Activated T-helper 2 cell treated with anti-CD3 and anti-CD28 coated beads, Interferon-gamma antibody, Interleukin-2, Interleukin-4, amounts not matched to agents 10 μg/mL and 5 μg/mL and 100 μg/mL, durations not matched to agents 14 hours and 24 hours and 36 hours (primary cell): ENCODE measurements around the gene CFL2. TPM values are rescaled to one million over a fixed set of nuclear protein-coding genes. Genes with fewer than 3 reads are reported as not detected.
A peak's percentile ranks its signal among the peaks of the same experiment; 100 is the strongest.

Source experiments
- DNase-seq: peaks from one replicate; pipeline ENCODE4 v3.0.0; 2021; ENCODE audit warnings: low spot score
- H3K27ac Mint-ChIP-seq: one replicate; pipeline ENCODE4 v1.8.0; 2021; ENCODE audit warnings: mixed read lengths
- H3K27me3 Mint-ChIP-seq: one replicate; pipeline ENCODE4 v1.8.0; 2021; ENCODE audit warnings: low read depth, mixed read lengths
- H3K36me3 Mint-ChIP-seq: one replicate; pipeline ENCODE4 v1.8.0; 2021; ENCODE audit warnings: low read depth, mixed read lengths
- H3K4me1 Mint-ChIP-seq: one replicate; pipeline ENCODE4 v1.8.0; 2021; ENCODE audit warnings: low read depth, mixed read lengths
- H3K4me3 Mint-ChIP-seq: one replicate; pipeline ENCODE4 v1.8.0; 2021; ENCODE audit warnings: low read depth, mild to moderate bottlenecking, moderate library complexity, mixed read lengths
- H3K9me3 Mint-ChIP-seq: one replicate; pipeline ENCODE4 v1.8.0; 2021; ENCODE audit warnings: mixed read lengths
- intact Hi-C: fragments of 100-400 bp; cut with micrococcal nuclease; formaldehyde crosslinking; loops from one replicate; pipeline ENCODE4 v1.15.1; 2023
- total RNA-seq: library from RNA; stranded (reverse); gene quantifications from 2 replicates; pipeline ENCODE4 v1.2.3, GENCODE V29; 2022

Gene CFL2
- total RNA-seq, 1 donor from 2014 or later = 7.1 TPM

DNA sequence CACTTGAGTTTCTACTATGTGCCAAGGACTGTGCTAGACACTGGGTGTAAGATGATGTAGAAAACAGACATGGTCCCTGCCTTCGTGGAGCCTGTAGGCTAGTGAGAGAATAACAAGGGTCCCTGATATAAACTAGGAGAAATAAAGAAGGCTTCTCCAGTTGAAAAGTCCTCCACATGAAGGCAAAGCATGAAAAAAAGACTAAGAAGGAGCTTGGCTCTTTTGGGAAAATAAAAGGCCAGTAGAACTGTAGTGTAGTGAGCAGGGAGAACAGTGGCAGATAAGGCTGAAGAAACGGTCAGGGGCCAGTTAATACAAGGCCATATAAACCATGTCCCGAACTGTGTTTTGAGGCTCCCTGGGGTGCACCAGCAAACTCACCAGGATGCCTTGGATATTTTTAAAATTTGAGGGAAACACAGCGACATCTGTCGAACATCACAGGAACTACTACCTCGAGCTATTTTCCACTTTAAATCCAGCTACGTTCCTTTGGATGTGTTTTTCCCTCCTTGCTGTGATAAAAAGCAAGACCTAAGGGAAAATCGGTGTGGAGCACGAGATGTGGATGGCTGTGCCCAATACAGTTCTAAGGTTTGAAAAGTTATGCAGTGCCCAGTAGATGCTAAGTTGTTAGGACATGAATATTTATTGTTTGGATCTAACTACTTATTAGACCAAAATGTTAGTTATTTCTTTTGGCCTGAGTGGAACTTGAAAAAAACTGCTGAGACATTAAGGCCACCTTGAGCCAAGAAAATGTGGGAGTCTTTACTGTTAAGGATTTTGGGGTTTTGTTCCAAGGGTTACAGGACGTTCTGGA, 8.5 kb upstream of the CFL2 start:
- Mint-ChIP-seq H3K27me3 (peaks cover 27% of the 10 kb centered on the region), H3K4me1 (peaks cover 9% of the 10 kb centered on the region), H3K4me3 (no peak overlapping the region), H3K36me3 (no peaks in the 10 kb centered on the region), H3K27ac (no peak overlapping the region), H3K9me3 (no peaks in the 10 kb centered on the region)
- DNase-seq = peak; percentile 13
- intact Hi-C loops = loop anchor here (1.0 kb wide), 1 partner anchor 51 kb away; no protein-coding TSS in a partner anchor

DNA sequence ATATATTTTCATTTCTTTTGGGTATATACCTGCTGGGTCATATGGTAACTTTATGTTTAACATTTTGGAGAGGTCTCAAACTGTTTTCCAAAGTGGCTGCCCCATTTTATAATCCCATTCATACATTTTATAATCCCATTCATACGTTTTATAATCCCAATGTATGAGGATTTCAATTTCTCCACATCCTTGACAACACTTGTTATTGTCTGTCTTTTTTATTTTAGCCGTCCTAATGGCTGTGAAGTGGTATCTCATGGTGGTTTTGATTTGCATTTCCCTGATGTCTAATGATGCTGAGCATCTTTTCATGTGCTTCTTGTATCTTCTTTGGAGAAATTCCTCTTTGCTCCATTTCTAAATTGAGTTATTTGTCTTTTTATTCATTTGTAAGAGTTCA, 6.7 kb upstream of the CFL2 start:
- no peak for DNase-seq
- Mint-ChIP-seq H3K9me3 (no peaks in the 10 kb centered on the region), H3K36me3 (no peaks in the 10 kb centered on the region), H3K27ac (no peak overlapping the region), H3K4me3 (no peak overlapping the region), H3K4me1 (peaks cover 12% of the 10 kb centered on the region), H3K27me3 (peaks cover 31% of the 10 kb centered on the region)
- intact Hi-C loops = no loop called here

DNA sequence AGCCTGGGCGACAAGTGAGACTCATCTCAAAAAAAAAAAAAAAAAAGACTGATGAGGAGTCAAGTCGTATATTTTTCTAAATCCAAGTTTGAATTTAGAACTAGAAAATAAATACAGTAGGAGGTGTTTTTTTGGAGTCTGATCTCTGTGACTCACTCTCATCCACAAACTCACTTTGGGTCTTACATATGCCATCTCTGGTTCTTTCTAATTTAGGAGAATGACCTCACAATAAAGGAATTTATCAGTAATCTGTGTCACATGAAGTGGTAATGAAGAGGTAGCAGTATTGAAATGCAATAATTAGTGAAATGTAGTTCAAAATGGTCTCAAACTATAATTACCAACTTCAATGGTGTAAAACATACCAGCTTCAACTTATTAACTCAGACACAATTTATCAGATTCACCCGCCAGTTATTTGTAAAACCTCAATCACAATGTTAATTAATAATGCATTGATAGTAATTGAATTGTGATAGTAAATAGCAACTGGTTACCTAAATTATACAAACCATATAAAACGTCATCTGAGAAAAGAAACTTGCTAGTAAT, 4.4 kb upstream of the CFL2 start:
- no peak overlapping the region for H3K27ac Mint-ChIP-seq
- H3K4me3 Mint-ChIP-seq = no peak overlapping the region
- intact Hi-C loops = no loop called here
- no peaks in the 10 kb centered on the region for H3K36me3 Mint-ChIP-seq
- peaks cover 31% of the 10 kb centered on the region for H3K27me3 Mint-ChIP-seq
- no peak for DNase-seq
- no peaks in the 10 kb centered on the region for H3K9me3 Mint-ChIP-seq
- H3K4me1 Mint-ChIP-seq = peaks cover 22% of the 10 kb centered on the region

DNA sequence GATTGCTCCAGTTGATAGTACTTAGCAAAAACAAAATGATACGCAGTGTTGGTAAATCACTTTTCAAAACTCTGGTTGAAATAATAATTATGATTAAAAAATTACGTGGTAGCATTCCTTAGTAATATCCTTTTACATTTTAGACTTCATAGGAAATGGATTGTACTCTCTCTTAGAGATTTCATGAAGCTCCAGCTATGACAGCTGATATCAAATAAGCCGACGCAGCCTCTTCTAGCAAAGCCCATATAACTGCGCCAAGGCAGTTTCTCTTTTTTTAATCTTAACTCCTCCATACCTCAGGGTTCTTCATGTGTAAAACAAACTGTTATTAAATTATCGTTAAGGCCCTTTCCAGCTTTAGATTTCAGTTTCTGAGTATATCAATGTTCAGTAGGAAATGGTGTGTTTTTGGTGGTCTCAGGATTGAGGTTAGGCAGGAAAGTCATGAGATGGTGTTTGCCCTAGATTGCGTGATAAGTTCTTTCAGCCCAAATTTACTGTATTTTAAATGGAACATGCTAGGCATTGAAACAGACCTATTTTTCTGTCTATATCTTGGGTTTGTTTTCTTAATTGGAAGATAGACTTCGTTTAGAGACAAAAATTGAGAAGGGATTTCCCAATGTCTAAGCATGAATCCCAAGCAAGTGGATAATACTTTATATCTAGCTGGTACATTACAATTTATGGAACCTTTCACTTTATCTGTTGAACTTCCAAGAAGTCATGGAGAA, 902 bp upstream of the CFL2 start:
- H3K36me3 Mint-ChIP-seq = peaks cover 23% of the 10 kb centered on the region
- H3K4me1 Mint-ChIP-seq = peaks cover 28% of the 10 kb centered on the region
- H3K4me3 Mint-ChIP-seq = peak overlapping the region; percentile 78
- H3K27me3 Mint-ChIP-seq = peaks cover 22% of the 10 kb centered on the region
- H3K9me3 Mint-ChIP-seq = no peaks in the 10 kb centered on the region
- intact Hi-C loops = loop anchor here (2.0 kb wide), 1 partner anchor 158 kb away; no protein-coding TSS in a partner anchor
- DNase-seq = no peak
- H3K27ac Mint-ChIP-seq = peak overlapping the region; percentile 69

DNA sequence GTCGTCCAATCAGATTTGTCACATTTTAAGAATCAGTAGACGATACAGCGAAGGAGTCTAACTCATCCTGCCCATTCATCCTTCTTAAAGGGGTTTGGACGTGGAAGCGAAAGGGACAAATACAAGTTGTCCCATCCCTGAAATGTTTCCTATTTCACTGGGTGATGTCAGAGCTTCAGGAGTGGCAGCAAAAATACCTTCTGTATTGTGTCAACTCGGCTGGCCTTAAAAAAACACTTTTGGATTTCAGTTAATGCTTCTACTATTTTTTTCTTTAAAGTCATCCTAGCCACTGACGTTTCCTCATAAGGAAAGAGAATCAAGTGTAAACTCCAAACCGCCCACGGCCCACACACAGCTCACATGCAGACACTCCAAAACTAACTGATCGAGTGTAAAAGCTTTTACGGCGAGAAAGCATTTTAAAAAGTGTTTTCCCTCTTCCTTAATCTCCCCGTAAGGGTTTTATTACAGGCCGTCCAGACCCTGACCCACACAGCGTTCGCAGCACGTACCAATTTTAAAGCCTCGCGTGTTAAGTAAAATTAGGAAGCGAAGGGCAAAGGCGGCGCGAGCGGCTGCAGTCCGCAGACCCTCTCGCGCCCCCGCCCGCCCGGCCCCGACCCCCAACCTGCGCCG, 593 bp downstream of the CFL2 start:
- Mint-ChIP-seq H3K36me3 (peaks cover 23% of the 10 kb centered on the region), H3K27ac (peak overlapping the region; percentile 90)

DNA sequence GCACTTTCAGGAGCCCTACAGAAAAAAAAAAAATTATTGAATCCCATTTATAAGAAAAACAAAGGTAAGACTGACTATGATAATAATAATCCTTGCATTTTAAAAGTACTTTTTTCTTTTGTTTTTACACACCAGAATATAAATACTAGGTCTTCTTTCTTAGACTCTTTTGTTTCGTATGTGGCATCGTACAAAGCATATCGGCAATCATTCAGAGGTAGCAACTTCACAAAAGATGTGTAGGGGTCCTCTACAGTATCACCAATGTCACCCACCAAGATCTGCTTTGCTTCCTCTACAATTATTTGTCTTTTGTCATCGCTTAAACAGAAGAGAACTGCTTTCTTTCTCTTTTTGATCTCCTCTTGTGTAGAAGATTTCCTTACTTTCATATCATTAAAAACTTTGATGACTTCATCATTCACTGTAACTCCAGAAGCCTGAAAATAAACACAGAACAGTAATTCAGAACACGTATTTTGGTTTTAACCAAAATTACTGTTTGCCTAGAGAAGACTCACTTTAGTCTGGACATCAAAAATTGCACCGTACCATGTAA, 1.2 kb downstream of the CFL2 start:
- no peak for DNase-seq
- intact Hi-C loops = loop anchor here (5.0 kb wide), 1 partner anchor 269 kb away; the partner anchor contains the start of gene SRP54

More for the DNA sequence above, 593 bp downstream of the CFL2 start:
- intact Hi-C loops = loop anchor here (1.0 to 5.0 kb wide), 3 partner anchors 159 to 269 kb away; partner anchors contain the start of gene SRP54
- H3K4me3 Mint-ChIP-seq = peak overlapping the region; percentile 89
- no peaks in the 10 kb centered on the region for H3K9me3 Mint-ChIP-seq
- peaks cover 13% of the 10 kb centered on the region for H3K27me3 Mint-ChIP-seq
- no peak for DNase-seq
- H3K4me1 Mint-ChIP-seq = peaks cover 28% of the 10 kb centered on the region

DNA sequence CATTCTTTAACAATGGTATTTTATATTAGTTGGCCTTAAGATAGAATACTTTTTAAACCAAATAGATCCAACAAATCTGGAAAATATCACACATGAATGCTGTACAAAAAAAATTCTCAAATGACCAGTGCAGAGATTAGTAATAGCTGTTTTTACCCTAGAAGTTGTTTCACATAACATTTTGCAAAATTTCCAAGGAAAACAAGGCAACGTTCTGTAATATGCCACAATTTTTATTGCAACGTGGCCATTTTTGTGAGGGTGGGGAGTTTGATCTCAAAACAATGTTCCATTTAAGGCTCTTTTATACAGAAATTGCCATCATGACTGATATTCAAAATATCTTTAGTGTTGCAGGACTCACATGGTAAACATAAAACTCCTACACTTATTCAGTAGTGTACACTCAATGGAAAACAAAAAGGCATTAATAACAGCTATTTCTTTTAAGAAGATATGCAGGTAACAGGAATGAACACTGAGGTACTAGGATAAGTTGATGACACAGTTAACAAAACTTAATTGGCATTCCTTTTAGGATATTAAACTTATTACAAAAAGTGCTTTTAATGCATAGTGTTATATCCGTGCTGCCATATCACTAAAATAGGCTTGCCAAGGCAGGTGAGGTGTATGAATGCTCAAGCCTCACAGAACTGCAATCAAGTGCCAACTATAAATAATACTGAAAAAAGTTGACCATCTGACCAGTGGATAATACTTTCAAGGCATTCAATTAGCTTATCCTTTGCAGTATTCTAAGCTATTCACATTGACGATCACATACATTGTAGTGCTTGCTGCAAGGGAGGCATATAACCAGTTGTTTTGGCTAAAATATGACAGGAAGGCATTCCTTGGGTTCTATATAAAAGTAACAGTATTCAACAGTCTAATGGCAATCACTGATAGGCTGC, 2.3 kb downstream of the CFL2 start:
- no peak overlapping the region for H3K27ac Mint-ChIP-seq
- H3K36me3 Mint-ChIP-seq = peaks cover 23% of the 10 kb centered on the region
- peaks cover under 1% of the 10 kb centered on the region for H3K27me3 Mint-ChIP-seq
- H3K4me3 Mint-ChIP-seq = no peak overlapping the region
- no peaks in the 10 kb centered on the region for H3K9me3 Mint-ChIP-seq
- intact Hi-C loops = loop anchor here (5.0 kb wide), 1 partner anchor 270 kb away; the partner anchor contains the start of gene SRP54
- DNase-seq = no peak
- H3K4me1 Mint-ChIP-seq = peaks cover 25% of the 10 kb centered on the region

More for the DNA sequence above, 1.2 kb downstream of the CFL2 start:
- Mint-ChIP-seq H3K36me3 (peaks cover 23% of the 10 kb centered on the region), H3K4me1 (peaks cover 28% of the 10 kb centered on the region), H3K4me3 (peak overlapping the region; percentile 89), H3K9me3 (no peaks in the 10 kb centered on the region), H3K27me3 (peaks cover 11% of the 10 kb centered on the region), H3K27ac (peak overlapping the region; percentile 90)

DNA sequence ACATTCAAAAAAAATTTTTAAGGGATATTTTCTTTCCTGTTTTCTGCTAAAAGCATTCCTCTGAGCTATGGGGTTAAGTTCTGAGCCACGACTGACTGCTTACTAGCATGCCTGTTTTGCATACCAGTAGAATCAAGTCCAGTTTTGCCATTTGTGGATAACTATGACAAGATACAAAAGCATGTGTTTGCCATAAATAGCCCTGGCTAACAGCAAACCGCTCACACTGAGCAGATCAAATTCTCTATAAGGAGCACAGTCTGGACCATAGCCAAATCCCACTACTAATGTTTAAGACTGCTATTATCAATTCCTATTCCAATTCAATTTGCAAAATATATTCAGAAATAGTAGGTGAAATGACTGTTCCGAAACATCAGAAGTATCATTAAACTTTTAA, 3.2 kb downstream of the CFL2 start:
- Mint-ChIP-seq H3K36me3 (peaks cover 23% of the 10 kb centered on the region), H3K27ac (no peak overlapping the region), H3K4me3 (no peak overlapping the region), H3K9me3 (no peaks in the 10 kb centered on the region), H3K27me3 (no peaks in the 10 kb centered on the region), H3K4me1 (peaks cover 25% of the 10 kb centered on the region)
- intact Hi-C loops = loop anchor here (5.0 kb wide), 1 partner anchor 271 kb away; the partner anchor contains the start of gene SRP54
- no peak for DNase-seq

DNA sequence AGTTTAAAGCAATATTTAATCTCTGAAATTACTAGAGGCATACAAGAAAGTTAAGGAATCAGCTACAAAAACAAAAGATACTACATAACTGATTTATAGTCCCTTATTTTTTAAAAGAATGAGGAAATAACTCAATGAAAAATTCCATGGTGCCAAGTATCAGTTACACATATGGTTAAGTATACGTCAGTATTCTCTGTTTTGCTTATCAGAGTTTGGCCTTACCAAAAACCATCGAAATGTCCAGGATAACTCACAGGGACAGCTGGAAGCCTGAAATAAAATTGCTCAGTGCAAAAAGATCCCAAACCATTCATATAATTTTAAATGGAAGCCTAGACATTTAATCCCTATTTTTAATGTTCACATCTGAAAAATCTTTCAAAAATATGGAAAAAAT, 3.6 kb downstream of the CFL2 start:
- Mint-ChIP-seq H3K27me3 (no peaks in the 10 kb centered on the region), H3K9me3 (no peaks in the 10 kb centered on the region), H3K36me3 (peaks cover 23% of the 10 kb centered on the region), H3K4me3 (no peak overlapping the region), H3K27ac (no peak overlapping the region), H3K4me1 (peaks cover 21% of the 10 kb centered on the region)
- intact Hi-C loops = loop anchor here (5.0 kb wide), 1 partner anchor 272 kb away; the partner anchor contains the start of gene SRP54
- no peak for DNase-seq

DNA sequence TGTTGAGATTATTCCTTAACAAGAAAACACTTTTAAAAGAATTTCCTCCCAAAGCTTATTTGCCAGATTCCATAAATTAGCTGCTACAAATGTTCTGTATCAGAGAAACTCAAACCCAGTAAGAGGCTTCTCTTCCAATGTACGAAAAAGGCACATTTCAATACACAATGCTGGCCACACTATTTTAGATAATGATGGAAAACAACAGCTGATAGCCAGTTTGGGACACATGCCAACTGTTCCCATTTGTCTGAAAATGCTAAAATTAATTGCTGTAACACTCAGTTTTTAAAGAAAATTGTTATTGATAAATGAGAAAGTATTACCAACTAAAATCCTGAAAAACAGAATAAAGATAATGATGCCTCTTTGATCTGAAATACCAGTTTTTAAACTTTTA, 4.4 kb downstream of the CFL2 start:
- intact Hi-C loops = loop anchor here (5.0 kb wide), 1 partner anchor 272 kb away; the partner anchor contains the start of gene SRP54
- H3K27ac Mint-ChIP-seq = no peak overlapping the region
- H3K9me3 Mint-ChIP-seq = no peaks in the 10 kb centered on the region
- no peaks in the 10 kb centered on the region for H3K27me3 Mint-ChIP-seq
- H3K36me3 Mint-ChIP-seq = peaks cover 23% of the 10 kb centered on the region
- H3K4me1 Mint-ChIP-seq = peaks cover 14% of the 10 kb centered on the region
- no peak for DNase-seq
- no peak overlapping the region for H3K4me3 Mint-ChIP-seq

DNA sequence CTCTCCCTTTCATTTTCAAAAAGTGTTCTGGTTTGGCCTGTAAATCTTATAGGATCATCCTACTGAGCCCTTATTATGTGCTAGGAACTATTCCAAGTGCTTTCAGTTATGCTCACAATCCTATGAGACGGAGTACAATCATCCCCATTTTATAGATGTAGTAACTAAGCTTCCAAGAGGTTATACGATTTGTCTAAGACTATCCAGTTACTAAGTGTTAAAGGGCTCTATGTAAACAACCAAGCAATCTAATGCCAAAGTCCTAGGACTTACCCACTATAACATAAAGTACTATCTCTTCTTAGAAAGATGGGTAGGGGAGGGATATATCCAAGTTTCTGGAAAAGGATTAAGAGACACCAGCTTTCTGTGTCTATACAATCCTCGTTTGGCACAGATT, 6.7 kb downstream of the CFL2 start:
- Mint-ChIP-seq H3K4me1 (peaks cover 4% of the 10 kb centered on the region), H3K4me3 (no peak overlapping the region), H3K27me3 (no peaks in the 10 kb centered on the region), H3K9me3 (no peaks in the 10 kb centered on the region), H3K36me3 (peaks cover 15% of the 10 kb centered on the region), H3K27ac (no peak overlapping the region)
- intact Hi-C loops = no loop called here
- no peak for DNase-seq
